Gastrocnemius medialis (tissue), 4 donors: ENCODE data around the gene OR52K2. TPM values are rescaled to one million over a fixed set of nuclear protein-coding genes. Genes with fewer than 3 reads are reported as not detected.
"Not testable (repeated sequence)": the region's sequence is repeated elsewhere in the genome, so short reads cannot be mapped to it uniquely, and the experiment has no call there.

Source experiments
- ATAC-seq, 2 donors: fragments of 150-250 bp; one replicate each; pipeline ENCODE4 v1.9.1; 2016
- DNase-seq, 2 donors: peaks; one replicate each; pipeline ENCODE4 v3.0.0-alpha.2; 2019
- H3K27ac ChIP-seq, 4 donors: fragments of 200-600 bp; sonication (generic); 1 replicate in 1 of 4; 2 replicates in 3 of 4; pipeline ENCODE4 v1.5.1; 2016 to 2018; ENCODE audit warnings: mild to moderate bottlenecking in 2 of 4, moderate library complexity in 1 of 4
- H3K27me3 ChIP-seq, 3 donors: fragments of 200-600 bp; sonication (generic) in 2 of 3; 1 replicate in 1 of 3; 2 replicates in 2 of 3; pipeline versions ENCODE4 v1.5.1 to v1.6.0; 2016 to 2019; ENCODE audit warnings: mild to moderate bottlenecking in 1 of 3, moderate library complexity in 1 of 3
- H3K36me3 ChIP-seq, 2 donors: fragments of 200-600 bp; sonication (generic) in 1 of 2; one replicate each; pipeline ENCODE4 v1.5.1; 2017 to 2018
- H3K4me1 ChIP-seq, 2 donors: fragments of 200-600 bp; sonication (generic) in 1 of 2; one replicate each; pipeline ENCODE4 v1.5.1; 2016 to 2017; ENCODE audit warnings: mild to moderate bottlenecking in 2 of 2
- H3K4me3 ChIP-seq, 4 donors: fragments of 200-600 bp; sonication (generic) in 3 of 4; 1 replicate in 1 of 4; 2 replicates in 3 of 4; pipeline ENCODE4 v1.5.1; 2016 to 2019; ENCODE audit warnings: mild to moderate bottlenecking in 2 of 4
- H3K9me3 ChIP-seq, 3 donors: fragments of 200-600 bp; sonication (generic) in 2 of 3; 1 replicate in 1 of 3; 2 replicates in 2 of 3; pipeline ENCODE4 v1.5.1; 2016 to 2019
- POLR2A ChIP-seq, 2 donors: fragments of 450-650 bp; IDR thresholded peaks; one replicate each; pipeline ENCODE4 v1.6.1; 2017; ENCODE audit warnings: antibody characterized with exemption in 2 of 2, mild to moderate bottlenecking in 2 of 2, moderate library complexity in 2 of 2
- in situ Hi-C, 4 donors: fragments of 200-750 bp; cut with MboI; loops; one replicate each; pipeline versions ENCODE4 v1.15.0 to v1.8.0; 2017; ENCODE audit warnings: low sequenced_read_pairs in 4 of 4
- intact Hi-C: fragments of 100-400 bp; cut with DNase I; formaldehyde crosslinking; loops from one replicate; pipeline ENCODE4 v1.15.1; 2023; ENCODE audit warnings: low total_unique reads
- total RNA-seq, 4 donors: library from RNA; depleted of rRNA; stranded (reverse); fragments of >200 nt; gene quantifications; one replicate each; pipeline versions ENCODE4 v1.1.0 to v1.2.3, GENCODE V29; 2016
- TF ChIP-seq, protein P1 (sequence below), 5 experiments: fragments of 450-650 bp in 3 of 5; fragments of 200-600 bp in 2 of 5; sonication (generic) in 2 of 5; IDR thresholded peaks in 4 of 5; conservative IDR thresholded peaks in 1 of 5; 1 replicate in 4 of 5; 2 replicates in 1 of 5; pipeline ENCODE4 v1.5.1; 2016 to 2019; ENCODE audit warnings: antibody characterized with exemption in 5 of 5, mild to moderate bottlenecking in 3 of 5, moderate library complexity in 3 of 5

Gene OR52K2
- not detected for total RNA-seq

DNA sequence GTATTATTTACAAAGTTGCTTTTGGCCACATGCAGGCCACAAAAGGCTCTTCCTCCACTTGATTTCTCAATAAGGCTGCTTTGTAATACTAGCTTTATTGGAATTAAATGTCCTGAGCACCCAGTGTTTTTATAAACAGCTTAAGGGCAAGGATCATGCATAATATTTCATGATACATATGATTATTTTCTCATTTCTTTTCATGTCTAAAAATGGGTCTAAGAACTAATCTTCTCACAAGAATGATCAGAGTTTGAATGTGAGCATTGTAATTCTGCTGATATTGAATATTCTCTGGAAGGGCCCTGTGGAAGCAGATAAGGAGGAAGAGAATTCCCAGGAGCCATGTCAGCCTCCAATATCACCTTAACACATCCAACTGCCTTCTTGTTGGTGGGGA, at the start of gene OR52K2:
OR52K2 (plus strand) TSS at position 301 of the 400 bp plus-strand sequence; CDS start at position 346, 45 bp downstream.
- no peaks in the 10 kb centered on the region for H3K27me3 ChIP-seq
- no peaks in the 10 kb centered on the region for H3K4me1 ChIP-seq
- no peak within 1 kb of the TSS for H3K4me3 ChIP-seq
- no peak for TF ChIP-seq POLR2A (IDR thresholded peaks at IDR 0.05)
- TF ChIP-seq, protein P1, sequence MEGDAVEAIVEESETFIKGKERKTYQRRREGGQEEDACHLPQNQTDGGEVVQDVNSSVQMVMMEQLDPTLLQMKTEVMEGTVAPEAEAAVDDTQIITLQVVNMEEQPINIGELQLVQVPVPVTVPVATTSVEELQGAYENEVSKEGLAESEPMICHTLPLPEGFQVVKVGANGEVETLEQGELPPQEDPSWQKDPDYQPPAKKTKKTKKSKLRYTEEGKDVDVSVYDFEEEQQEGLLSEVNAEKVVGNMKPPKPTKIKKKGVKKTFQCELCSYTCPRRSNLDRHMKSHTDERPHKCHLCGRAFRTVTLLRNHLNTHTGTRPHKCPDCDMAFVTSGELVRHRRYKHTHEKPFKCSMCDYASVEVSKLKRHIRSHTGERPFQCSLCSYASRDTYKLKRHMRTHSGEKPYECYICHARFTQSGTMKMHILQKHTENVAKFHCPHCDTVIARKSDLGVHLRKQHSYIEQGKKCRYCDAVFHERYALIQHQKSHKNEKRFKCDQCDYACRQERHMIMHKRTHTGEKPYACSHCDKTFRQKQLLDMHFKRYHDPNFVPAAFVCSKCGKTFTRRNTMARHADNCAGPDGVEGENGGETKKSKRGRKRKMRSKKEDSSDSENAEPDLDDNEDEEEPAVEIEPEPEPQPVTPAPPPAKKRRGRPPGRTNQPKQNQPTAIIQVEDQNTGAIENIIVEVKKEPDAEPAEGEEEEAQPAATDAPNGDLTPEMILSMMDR (IDR thresholded peaks at IDR 0.05 in 4 of 5, conservative IDR thresholded peaks at IDR 0.05 in 1 of 5): no peak
- no peak within 1 kb of the TSS for H3K27ac ChIP-seq
- in situ Hi-C loops: no loop called here
- no peaks in the 10 kb centered on the region for H3K9me3 ChIP-seq
- intact Hi-C loops: loop anchor here (10.0 kb wide), 1 partner anchor 64 kb away; no protein-coding TSS in a partner anchor
- H3K36me3 ChIP-seq: no peaks in the 10 kb centered on the region
- no peak for ATAC-seq
- no peak for DNase-seq

DNA sequence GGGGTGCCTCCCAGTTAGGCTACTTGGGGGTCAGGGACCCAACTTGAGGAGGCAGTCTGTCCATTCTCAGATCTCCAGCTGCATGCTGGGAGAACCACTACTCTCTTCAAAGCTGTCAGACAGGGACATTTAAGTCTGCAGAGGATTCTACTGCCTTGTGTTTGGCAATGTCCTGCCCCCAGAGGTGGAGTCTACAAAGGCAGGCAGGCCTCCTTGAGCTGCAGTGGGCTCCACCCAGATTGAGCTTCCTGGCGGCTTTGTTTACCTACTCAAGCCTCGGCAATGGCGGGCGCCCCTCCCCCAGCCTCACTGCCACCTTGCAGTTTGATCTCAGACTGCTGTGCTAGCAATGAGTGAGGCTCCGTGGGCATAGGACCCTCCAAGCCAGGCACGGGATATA, 42.9 kb upstream of the OR52K2 start:
- H3K36me3 ChIP-seq, H3K27me3 ChIP-seq, H3K4me3 ChIP-seq, intact Hi-C loops, in situ Hi-C loops, H3K9me3 ChIP-seq, H3K4me1 ChIP-seq, DNase-seq, ATAC-seq, H3K27ac ChIP-seq: not testable (repeated sequence)

DNA sequence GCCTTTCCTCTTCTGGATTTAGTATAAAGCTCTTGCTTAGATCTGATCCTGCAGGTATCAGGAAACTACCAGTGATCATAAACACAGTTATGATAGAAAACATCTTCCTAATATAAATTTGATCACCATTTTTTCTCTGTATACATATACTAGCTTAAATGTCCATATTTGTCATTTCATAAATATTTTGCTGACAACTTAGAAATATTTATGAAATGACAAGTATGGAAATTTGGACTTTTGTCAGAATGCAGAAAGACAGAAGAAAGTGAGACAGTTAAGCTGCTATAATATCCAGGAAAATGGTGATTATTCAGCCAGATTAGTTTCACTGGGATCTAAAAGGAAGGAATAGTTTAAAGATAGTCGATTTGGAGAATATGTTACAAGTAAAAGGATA, 32.8 kb upstream of the OR52K2 start:
- TF ChIP-seq, protein P1 (IDR thresholded peaks at IDR 0.05 in 4 of 5, conservative IDR thresholded peaks at IDR 0.05 in 1 of 5): no peak
- TF ChIP-seq POLR2A (IDR thresholded peaks at IDR 0.05): no peak
- H3K4me3 ChIP-seq: no peak overlapping the region
- no peak for DNase-seq
- no peak for ATAC-seq
- intact Hi-C loops: no loop called here
- in situ Hi-C loops: no loop called here
- no peak overlapping the region for H3K27ac ChIP-seq
- no peaks in the 10 kb centered on the region for H3K27me3 ChIP-seq
- H3K4me1 ChIP-seq: no peaks in the 10 kb centered on the region
- H3K9me3 ChIP-seq: no peaks in the 10 kb centered on the region
- no peaks in the 10 kb centered on the region for H3K36me3 ChIP-seq

DNA sequence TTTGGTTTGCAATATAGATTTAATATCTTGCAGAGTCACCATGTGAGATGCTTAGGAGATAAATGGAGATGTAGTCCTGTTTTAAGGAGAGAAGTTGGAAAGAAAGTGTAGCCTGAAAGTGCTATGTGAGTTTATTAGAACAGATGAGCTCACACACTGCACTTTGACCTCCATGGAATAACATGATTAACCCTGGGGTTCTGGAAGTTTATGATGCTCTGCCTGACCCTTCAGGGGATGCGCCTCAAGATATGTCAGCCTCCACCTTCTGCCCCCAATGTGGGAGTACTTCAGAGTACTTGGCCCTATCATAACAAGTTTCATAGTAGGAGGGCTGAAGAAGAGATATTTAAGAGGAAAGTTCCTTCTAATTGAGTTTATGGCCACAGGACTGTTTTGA, 32.3 kb upstream of the OR52K2 start:
- DNase-seq (no peak), ATAC-seq (no peak)
- H3K4me3 ChIP-seq: no peak overlapping the region
- TF ChIP-seq POLR2A (IDR thresholded peaks at IDR 0.05): no peak
- TF ChIP-seq, protein P1 (IDR thresholded peaks at IDR 0.05 in 4 of 5, conservative IDR thresholded peaks at IDR 0.05 in 1 of 5): no peak
- H3K4me1 ChIP-seq: no peaks in the 10 kb centered on the region
- no peak overlapping the region for H3K27ac ChIP-seq
- H3K27me3 ChIP-seq: no peaks in the 10 kb centered on the region
- intact Hi-C loops: no loop called here
- no peaks in the 10 kb centered on the region for H3K36me3 ChIP-seq
- no peaks in the 10 kb centered on the region for H3K9me3 ChIP-seq
- in situ Hi-C loops: no loop called here

DNA sequence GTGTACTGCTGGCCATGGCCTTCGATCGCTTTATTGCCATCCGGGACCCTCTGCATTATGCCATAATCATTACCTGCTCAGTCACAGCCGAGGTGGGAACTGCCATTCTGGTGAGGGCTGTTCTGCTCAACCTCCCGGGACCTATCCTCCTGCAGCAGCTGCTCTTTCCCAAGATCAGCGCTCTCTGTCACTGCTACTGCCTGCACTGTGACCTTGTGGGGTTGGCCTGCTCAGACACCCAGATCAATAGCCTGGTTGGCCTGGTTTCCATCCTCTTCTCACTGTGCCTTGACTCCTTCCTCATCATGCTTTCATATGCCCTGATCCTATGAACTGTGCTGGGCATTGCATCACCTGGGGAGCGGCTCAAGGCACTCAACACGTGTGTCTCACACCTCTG, 30.7 kb upstream of the OR52K2 start:
- in situ Hi-C loops (no loop called here), intact Hi-C loops (no loop called here)
- Histone ChIP-seq H3K4me3 (no peak overlapping the region), H3K4me1 (no peaks in the 10 kb centered on the region), H3K9me3 (no peaks in the 10 kb centered on the region), H3K27ac (no peak overlapping the region), H3K27me3 (no peaks in the 10 kb centered on the region), H3K36me3 (no peaks in the 10 kb centered on the region)
- ATAC-seq (no peak), DNase-seq (no peak)
- no peak for TF ChIP-seq POLR2A (IDR thresholded peaks at IDR 0.05)
- TF ChIP-seq, protein P1 (IDR thresholded peaks at IDR 0.05 in 4 of 5, conservative IDR thresholded peaks at IDR 0.05 in 1 of 5): no peak
